A375 (cell line): ENCODE measurements around the gene ZFP57. TPM values are rescaled to one million over a fixed set of nuclear protein-coding genes. Genes with fewer than 3 reads are reported as not detected.

Experiments
- small RNA-seq: library from RNA; depleted of rRNA; stranded (forward); fragments of <200 nt; gene quantifications from one replicate; pipeline ENCODE3, GENCODE V24; 2014
- total RNA-seq: library from RNA; depleted of rRNA; stranded (reverse); fragments of >200 nt; shearing (Covaris generic); gene quantifications from 2 replicates; pipeline ENCODE4 v1.2.3, GENCODE V29; 2014; rRNA removed

Gene ZFP57
- total RNA-seq = not detected in 2 replicates

DNA sequence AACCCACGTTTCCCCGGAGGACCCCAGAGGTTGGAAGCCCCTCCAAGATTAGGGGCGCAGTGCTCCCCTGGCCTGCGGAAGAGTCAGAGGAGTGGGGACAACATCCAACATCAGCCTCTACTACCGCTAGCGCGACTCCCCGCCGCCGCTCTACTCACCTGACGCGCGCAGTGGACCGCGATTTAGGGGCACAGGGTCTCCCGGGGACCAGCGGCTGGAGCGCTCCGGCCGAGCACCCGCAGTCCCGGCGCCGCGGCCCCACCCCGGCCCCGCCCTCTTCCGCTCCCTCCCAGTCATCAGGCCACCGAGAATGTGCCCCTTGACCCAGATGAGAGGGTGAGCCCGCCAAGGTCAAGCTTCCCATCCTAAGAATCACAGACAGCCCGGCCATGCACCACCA is at the start of gene ZFP57:
Gene ZFP57, minus strand, starts transcription at position 249 of the 400 bp plus-strand sequence. CDS start 4,149 bp downstream, outside the sequence.

DNA sequence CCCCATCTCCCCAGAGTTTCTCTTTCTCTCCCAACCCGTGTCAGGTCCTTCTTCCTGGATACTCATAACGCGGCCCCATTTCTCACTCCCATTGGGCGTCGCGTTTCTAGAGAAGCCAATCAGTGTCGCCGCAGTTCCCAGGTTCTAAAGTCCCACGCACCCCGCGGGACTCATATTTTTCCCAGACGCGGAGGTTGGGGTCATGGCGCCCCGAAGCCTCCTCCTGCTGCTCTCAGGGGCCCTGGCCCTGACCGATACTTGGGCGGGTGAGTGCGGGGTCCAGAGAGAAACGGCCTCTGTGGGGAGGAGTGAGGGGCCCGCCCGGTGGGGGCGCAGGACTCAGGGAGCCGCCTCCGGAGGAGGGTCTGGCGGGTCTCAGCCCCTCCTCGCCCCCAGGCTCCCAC is 42.3 kb upstream of the ZFP57 start, which contains the start of gene HLA-F:
Gene HLA-F, plus strand, starts transcription at position 173 of the 404 bp plus-strand sequence. Its CDS starts 30 bp downstream, at position 203.

DNA sequence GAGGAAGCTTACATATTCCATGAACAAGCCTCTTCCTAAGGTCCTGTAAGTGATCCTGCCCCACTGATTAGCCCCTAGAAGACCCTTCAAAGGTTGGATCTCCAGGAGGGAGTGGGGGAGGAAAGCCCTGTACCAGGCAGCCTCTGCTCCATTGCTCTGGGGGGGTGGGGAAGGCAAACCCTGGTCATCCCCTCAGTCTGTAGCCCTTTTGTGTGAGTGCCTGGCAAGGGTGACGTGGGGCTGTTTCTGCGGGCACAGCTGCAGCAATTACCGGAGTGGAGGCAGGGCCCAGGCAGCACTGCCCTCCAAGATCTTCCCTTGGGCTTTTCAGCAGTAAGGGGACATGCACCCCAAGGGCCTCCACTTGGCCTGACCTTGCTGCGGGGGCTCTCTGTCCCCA is 24.2 kb downstream of the ZFP57 start, which contains the start of gene MOG:
Gene MOG, plus strand, starts transcription at position 295 of the 400 bp plus-strand sequence. CDS start 118 bp downstream, outside the sequence.

DNA sequence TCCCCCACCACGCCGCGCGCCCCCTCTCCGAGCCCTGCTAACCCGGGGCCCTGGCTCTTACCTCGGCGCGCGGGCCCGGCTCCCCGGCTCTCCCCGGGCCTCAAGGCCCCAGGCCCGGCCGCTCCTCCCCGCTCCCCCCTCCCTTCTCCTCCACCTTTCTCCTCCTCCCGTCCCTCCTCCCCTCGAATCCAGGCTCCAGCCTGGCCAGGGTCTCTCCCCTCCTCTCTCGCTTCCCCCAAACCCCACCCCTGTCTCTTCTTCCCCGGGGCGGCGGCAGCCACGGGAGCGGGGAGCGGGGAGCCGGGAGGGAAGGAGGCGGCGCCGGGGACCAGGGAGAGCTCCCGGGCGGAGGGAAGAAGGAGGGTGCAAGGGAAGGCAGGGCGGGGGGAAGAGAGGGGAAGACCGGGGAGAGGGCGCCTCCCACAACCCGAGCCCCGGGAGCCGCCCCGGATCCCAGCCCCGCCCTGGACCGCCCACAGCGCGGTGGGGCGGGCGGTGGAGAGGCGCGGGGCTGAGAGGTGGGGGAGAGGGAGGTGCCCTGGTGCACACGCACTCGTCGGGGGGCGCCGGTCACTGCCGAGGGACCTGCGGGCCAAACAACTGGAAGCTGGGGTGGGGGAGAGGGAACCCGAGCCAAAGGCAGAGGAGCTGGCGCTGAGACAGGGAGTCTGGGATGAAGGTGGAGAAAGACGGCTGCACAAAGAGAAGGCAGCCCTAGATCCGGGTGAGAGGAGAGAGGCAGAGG is 48.0 kb downstream of the ZFP57 start, which contains the start of gene GABBR1:
Gene GABBR1, minus strand, starts transcription at position 395 of the 745 bp plus-strand sequence. CDS start 798 bp downstream, outside the sequence.

Small RNA genes within 50 kb of the gene (small RNA-seq; reads per million reads assigned to genes)
- gene SUMO2P1 = not detected

Other genes with a start within 250 kb of the ZFP57 start
- not detected in 2 replicates for gene OR10C1, start 241.8 kb downstream of the ZFP57 start, total RNA-seq
- gene OR11A1, start 224.1 kb downstream of the ZFP57 start, total RNA-seq = not detected in 2 replicates
- not detected in 2 replicates for gene OR2H1, start 224.0 kb downstream of the ZFP57 start, total RNA-seq
- gene MAS1L, start 193.2 kb downstream of the ZFP57 start, total RNA-seq = not detected in 2 replicates
- 0.40 and 1.4 TPM in 2 replicates for gene UBD, start 121.4 kb downstream of the ZFP57 start, total RNA-seq
- not detected in 2 replicates for gene OR2H2, start 96.0 kb downstream of the ZFP57 start, total RNA-seq
- gene GABBR1, start 48.0 kb downstream of the ZFP57 start, total RNA-seq = 13.4 and 17.6 TPM in 2 replicates
- gene MOG, start 24.1 kb downstream of the ZFP57 start, total RNA-seq = 0.16 TPM in 1 of 2 replicates, not detected in the other
- gene HLA-F, start 42.3 kb upstream of the ZFP57 start, total RNA-seq = 16.2 and 18.7 TPM in 2 replicates
- gene HLA-G, start 146.7 kb upstream of the ZFP57 start, total RNA-seq = not detected in 2 replicates